Measurements from ENCODE around the gene GPR132. TPM values are rescaled to one million over a fixed set of nuclear protein-coding genes. Genes with fewer than 3 reads are reported as not detected.

Gene GPR132
- total and polyA plus RNA-seq, 2 donors (not counting 1 experiment from before 2014, with no cell fraction given): 38.6 to 54.5 TPM

DNA sequence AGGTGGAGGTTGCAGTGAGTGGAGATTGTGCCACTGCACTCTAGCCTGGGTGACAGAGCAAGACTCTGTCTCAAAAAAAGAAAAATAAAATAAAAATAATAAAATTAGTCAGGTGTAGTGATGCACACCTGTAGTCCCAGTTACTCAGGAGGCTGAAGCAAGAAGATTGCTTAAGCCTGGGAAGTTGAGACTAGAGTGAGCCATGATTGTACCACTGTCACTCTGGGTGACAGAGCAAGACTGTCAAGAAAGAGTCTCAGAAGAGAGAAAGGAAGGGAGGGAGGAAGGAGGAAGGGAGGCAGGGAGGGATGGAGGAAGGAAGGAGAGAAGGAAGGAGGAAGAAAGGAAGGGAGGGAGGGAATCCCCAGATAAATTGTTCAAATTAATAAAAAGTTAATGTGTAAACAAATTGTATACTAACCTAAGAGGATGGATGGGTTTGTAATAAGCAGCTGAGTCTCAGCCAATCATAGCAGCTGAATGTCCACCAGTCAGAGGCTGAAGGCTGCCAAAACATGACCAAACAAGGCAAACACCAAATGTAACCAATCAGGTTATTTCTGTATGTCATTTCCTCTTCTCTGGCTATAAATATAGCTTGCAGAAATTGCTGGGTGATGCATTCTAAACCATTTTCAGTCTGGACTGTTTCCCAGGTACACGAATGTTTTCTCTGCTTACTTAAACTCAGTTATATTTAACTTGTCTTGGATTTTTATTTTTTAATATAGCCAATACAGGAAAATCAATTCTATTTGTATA, 38.2 kb downstream of the GPR132 start:
- Mint-ChIP-seq H3K27me3 (no peaks in the 10 kb centered on the region), H3K4me3 (no peak overlapping the region), H3K9me3 (ENCODE audit: insufficient read depth) (no peaks in the 10 kb centered on the region), H3K27ac (no peak overlapping the region), H3K4me1 (peaks cover 24% of the 10 kb centered on the region)
- ATAC-seq (ENCODE audit: low read depth): no peak
- CTCF ChIA-PET: interaction anchor here (4.6 kb wide), 1 partner anchor 19 kb away, joined by 20 read pairs; no protein-coding TSS in a partner anchor
- peaks cover 3% of the 10 kb centered on the region for H3K79me2 ChIP-seq (ENCODE audit: control insufficient read depth, insufficient read depth, low read length)
- no peak overlapping the region for H3K4me2 ChIP-seq (replicated peaks; ENCODE audit: low read depth, low read length, poor library complexity, severe bottlenecking)
- H3K4me3 ChIP-seq (ENCODE audit: control extremely low read depth in 1 of 5, extremely low read depth in 1 of 5, insufficient read depth in 1 of 5, low read depth in 2 of 5, low read length in 4 of 5): no peak overlapping the region
- POLR2A ChIA-PET: no interaction called here
- H3K9ac ChIP-seq (ENCODE audit: low read length): no peak overlapping the region
- intact Hi-C loops (cut with micrococcal nuclease): no loop called here
- no peak overlapping the region for H3K27ac ChIP-seq (ENCODE audit: low read length in 2 of 2)
- no peaks in the 10 kb centered on the region for H3K9me3 ChIP-seq (ENCODE audit: control extremely low read depth in 1 of 3, control insufficient read depth in 2 of 3, insufficient read depth in 1 of 3, low read length in 2 of 3)
- H3K27me3 ChIP-seq (replicated peaks in 1 of 4; ENCODE audit: control extremely low read depth in 1 of 4, control insufficient read depth in 3 of 4, insufficient read depth in 4 of 4, low read length in 3 of 4): no peaks in the 10 kb centered on the region
- no peaks in the 10 kb centered on the region for H4K20me1 ChIP-seq (ENCODE audit: control insufficient read depth, insufficient read depth, low read length, poor library complexity, severe bottlenecking)
- WGBS (ENCODE audit: insufficient coverage): no CpG with 5 or more reads among the region's 1 CpG
- peaks cover 0 to 16% of the 10 kb centered on the region in 2 donors for H3K4me1 ChIP-seq (ENCODE audit: control insufficient read depth in 2 of 2, insufficient read depth in 2 of 2, low read length in 2 of 2)
- H2AFZ ChIP-seq (ENCODE audit: insufficient read depth, low read depth, low read length, poor library complexity, severe bottlenecking): no peak overlapping the region
- TF ChIP-seq, protein P1, sequence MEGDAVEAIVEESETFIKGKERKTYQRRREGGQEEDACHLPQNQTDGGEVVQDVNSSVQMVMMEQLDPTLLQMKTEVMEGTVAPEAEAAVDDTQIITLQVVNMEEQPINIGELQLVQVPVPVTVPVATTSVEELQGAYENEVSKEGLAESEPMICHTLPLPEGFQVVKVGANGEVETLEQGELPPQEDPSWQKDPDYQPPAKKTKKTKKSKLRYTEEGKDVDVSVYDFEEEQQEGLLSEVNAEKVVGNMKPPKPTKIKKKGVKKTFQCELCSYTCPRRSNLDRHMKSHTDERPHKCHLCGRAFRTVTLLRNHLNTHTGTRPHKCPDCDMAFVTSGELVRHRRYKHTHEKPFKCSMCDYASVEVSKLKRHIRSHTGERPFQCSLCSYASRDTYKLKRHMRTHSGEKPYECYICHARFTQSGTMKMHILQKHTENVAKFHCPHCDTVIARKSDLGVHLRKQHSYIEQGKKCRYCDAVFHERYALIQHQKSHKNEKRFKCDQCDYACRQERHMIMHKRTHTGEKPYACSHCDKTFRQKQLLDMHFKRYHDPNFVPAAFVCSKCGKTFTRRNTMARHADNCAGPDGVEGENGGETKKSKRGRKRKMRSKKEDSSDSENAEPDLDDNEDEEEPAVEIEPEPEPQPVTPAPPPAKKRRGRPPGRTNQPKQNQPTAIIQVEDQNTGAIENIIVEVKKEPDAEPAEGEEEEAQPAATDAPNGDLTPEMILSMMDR (IDR thresholded peaks at IDR 0.05): no peak
- peak; percentile 6 for DNase-seq
- H3K36me3 ChIP-seq (replicated peaks in 1 of 2; ENCODE audit: control extremely low read depth in 1 of 2, control insufficient read depth in 1 of 2, extremely low read depth in 1 of 2, insufficient read depth in 2 of 2, low read length in 1 of 2): no peaks in the 10 kb centered on the region

DNA sequence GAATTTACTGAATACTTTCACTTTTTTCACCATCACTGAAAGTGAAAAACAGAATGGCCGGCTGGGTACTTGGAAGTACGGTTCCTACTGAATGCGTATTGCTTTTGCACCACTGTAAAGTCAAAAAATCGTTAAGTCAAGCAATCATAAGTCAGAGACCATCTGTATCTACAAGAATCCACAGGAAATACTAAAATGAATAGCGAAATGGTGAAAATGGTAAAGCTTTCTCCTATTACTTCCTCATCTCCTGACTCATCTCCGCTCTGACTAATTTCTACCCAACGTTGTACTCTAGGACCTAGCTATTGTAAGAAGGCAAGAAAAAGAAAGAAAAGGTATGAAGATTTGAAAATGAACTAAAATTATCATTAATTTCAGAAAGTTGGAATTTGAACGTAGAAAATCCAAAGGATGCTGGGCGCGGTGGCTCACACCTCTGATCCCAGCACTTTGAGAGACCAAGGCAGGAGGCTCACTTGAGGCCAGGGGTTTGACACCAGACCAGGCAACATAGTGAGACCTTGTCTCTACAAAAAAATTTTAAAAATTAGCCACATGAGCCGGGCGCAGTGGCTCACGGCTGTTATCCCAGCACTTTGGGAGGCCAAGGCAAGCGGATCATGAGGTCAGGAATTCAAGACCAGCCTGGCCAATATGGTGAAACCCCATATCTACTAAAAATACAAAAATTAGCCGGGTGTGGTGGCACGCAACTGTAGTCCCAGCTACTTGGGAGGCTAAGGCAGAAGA, 39.0 kb downstream of the GPR132 start:
- H3K27ac Mint-ChIP-seq: peak overlapping the region; percentile 80
- peak overlapping the region; percentile 36 for H3K4me3 Mint-ChIP-seq
- H3K27me3 Mint-ChIP-seq: no peaks in the 10 kb centered on the region
- Histone ChIP-seq H3K9ac (ENCODE audit: low read length) (no peak overlapping the region), H3K79me2 (ENCODE audit: control insufficient read depth, insufficient read depth, low read length) (peaks cover 7% of the 10 kb centered on the region), H2AFZ (ENCODE audit: insufficient read depth, low read depth, low read length, poor library complexity, severe bottlenecking) (no peak overlapping the region), H3K27ac (ENCODE audit: low read length in 2 of 2) (no peak overlapping the region), H3K36me3 (replicated peaks in 1 of 2; ENCODE audit: control extremely low read depth in 1 of 2, control insufficient read depth in 1 of 2, extremely low read depth in 1 of 2, insufficient read depth in 2 of 2, low read length in 1 of 2) (no peaks in the 10 kb centered on the region), H4K20me1 (ENCODE audit: control insufficient read depth, insufficient read depth, low read length, poor library complexity, severe bottlenecking) (no peaks in the 10 kb centered on the region), H3K4me2 (replicated peaks; ENCODE audit: low read depth, low read length, poor library complexity, severe bottlenecking) (peak overlapping the region; percentile 26), H3K9me3 (ENCODE audit: control extremely low read depth in 1 of 3, control insufficient read depth in 2 of 3, insufficient read depth in 1 of 3, low read length in 2 of 3) (no peaks in the 10 kb centered on the region), H3K4me1 (ENCODE audit: control insufficient read depth in 2 of 2, insufficient read depth in 2 of 2, low read length in 2 of 2) (peaks cover 4 to 23% of the 10 kb centered on the region in 2 donors), H3K4me3 (ENCODE audit: control extremely low read depth in 1 of 5, extremely low read depth in 1 of 5, insufficient read depth in 1 of 5, low read depth in 2 of 5, low read length in 4 of 5) (no peak overlapping the region), H3K27me3 (replicated peaks in 1 of 4; ENCODE audit: control extremely low read depth in 1 of 4, control insufficient read depth in 3 of 4, insufficient read depth in 4 of 4, low read length in 3 of 4) (no peaks in the 10 kb centered on the region)
- WGBS (ENCODE audit: insufficient coverage): 78% methylated on average over 9 of the region's 16 CpGs
- ATAC-seq (ENCODE audit: low read depth) (no peak), DNase-seq (peak; percentile 13)
- no peak for TF ChIP-seq EZH2 (IDR thresholded peaks at IDR 0.05; ENCODE audit: borderline replicate concordance, insufficient read depth, low read depth, low read length, poor library complexity, severe bottlenecking)
- no peaks in the 10 kb centered on the region for H3K9me3 Mint-ChIP-seq (ENCODE audit: insufficient read depth)
- intact Hi-C loops (cut with micrococcal nuclease): no loop called here
- peaks cover 31% of the 10 kb centered on the region for H3K4me1 Mint-ChIP-seq
- ChIA-PET POLR2A (no interaction called here), CTCF (interaction anchor here (0.7 to 4.6 kb wide), 4 partner anchors 9 to 19 kb away, joined by 3 to 20 read pairs (median 4); no protein-coding TSS in a partner anchor)
